Endothelial cell of hepatic sinusoid (primary cell): ENCODE results near the gene RNASE13.

Experiments
- in situ Hi-C: cut with HindIII; loops from 2 replicates; pipeline ENCODE4 v1.10.0; 2017; ENCODE audit warnings: low sequenced_read_pairs

RNASE13 gene

DNA sequence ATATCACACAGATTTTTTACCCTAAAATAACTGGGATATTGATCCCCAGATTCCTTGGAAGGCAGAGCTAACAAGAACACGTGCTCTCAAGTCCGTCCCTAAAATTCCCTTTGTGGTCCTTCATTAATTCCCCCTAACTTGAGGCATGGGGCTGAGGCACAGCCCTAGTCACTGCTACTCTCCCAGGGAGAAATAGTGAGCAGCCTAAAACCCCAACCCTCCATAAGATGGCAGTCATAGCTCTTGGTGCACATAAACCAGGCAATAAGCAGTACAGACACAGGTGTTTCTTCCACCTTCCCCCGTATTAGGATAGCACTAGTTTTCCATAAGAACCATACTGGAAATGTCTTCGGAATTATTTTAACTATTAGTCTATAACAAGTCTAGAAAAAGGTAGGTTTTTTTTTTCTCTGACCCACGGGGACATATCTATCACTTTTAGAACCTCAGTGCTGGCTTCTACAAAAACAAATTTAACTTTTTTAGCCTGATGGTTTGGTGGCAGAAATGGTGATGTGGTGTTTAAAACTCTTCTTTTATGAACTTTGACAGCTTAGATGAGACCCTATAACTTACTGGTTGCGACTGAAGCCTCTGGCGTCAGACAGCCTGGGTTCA lies 32.4 kb upstream of the RNASE13 start:
- in situ Hi-C loops = no loop called here

DNA sequence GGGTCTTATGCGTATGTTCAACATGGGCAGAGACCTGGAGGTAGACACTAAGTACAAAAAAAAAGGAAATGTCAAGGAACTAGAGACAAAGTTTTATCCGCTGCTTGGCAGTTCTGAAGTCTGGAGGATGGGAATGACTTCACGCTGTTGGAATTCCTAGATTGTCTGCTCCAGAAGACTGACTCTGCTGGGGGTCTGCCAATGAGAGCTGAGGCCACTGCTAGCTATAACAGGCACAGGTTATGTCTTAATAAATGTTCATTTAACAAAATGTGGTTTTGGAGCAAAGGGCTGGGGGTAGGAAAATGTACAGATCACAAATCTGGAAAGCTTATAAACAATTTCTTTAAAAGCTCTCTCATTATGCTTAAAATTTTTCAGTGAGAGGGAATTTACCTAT lies 28.9 kb upstream of the RNASE13 start:
- in situ Hi-C loops = loop anchor here (5.0 kb wide), 1 partner anchor 41 kb away; no protein-coding TSS in a partner anchor

DNA sequence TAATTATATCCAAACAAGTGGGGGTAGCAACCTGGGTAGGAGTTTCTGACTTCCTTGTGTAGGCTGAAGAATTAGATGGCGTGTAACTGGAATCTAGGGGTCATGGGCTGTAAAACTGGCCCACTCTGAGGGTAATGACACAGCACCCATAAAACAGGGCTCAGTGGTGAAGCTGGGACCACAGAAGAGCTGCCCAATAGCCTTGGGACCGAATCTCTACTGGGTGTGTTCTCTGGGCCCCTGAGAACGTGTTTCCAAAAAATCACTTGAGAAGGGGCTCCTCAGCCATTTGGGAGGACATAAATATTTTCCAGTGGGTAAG lies 26.7 kb upstream of the RNASE13 start:
- in situ Hi-C loops = loop anchor here (5.0 kb wide), 1 partner anchor 39 kb away; no protein-coding TSS in a partner anchor

DNA sequence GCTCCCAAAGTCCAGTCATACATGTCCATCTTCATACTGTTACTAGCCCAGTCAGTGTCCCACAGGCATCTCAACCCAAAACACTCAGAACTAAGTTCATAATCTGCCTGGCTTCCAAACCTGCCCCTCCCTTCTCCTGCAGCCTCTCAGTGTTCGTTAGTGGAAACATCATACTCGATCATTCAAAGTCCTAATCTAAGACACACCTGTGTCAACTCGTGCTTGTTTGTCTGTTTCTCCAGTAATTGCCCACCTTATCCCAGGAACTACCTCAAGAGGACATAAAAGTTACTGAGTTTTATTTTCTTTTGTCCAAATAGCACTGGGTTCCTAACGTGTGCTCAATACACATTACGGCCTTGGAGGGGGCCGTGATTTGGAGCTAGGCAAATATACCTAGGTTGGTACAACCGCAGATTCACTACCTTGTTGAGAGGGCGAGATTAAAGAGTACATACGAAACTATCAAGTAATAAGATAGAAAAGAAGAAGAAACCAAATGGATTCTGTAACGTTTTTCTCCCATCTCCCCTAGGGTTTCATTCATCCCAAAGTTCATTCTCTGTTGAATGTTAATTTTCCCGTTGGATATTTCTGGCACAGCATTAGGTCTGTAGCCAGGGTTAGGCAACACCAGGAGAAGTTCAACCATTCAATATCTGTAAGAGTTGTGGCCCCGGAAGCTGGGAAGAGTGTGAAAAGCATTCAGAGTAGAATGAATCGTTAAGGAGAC lies 26.2 kb upstream of the RNASE13 start:
- in situ Hi-C loops = loop anchor here (5.0 kb wide), 1 partner anchor 38 kb away; no protein-coding TSS in a partner anchor

DNA sequence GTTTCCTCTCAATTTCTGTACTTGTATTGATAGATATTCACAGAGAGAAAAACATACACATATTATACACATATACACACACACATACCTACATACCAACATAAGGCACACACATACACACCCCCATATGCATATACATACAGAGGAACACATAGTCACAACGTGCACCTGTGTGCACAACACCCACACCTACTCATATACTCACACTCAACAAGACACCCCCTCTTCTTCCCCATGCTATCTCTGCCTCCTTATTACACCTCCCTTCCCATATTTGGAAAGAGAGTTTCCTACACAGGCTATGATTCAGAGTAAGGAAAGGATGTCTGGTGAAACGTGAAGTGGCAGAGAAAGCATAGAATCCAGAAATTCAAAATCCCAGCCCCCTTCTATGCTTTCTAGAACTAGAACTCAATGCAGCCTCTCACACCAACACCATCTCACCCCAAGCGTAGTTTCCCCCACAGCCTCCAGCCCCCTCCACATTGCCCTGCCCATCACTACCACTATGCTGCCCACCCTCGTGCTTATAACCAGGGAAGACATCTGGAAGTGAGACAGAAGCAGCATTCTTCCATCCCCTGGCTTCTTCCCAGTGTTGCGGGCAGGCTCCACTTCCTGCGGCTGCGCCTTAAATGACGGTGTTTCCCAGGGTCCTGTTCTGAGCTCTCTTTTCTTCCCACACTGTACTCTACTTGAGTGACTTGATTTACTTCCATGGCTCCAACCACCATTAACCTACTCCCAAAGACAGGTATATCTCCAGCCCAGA lies 25.4 kb upstream of the RNASE13 start:
- in situ Hi-C loops = loop anchor here (5.0 kb wide), 1 partner anchor 38 kb away; no protein-coding TSS in a partner anchor

DNA sequence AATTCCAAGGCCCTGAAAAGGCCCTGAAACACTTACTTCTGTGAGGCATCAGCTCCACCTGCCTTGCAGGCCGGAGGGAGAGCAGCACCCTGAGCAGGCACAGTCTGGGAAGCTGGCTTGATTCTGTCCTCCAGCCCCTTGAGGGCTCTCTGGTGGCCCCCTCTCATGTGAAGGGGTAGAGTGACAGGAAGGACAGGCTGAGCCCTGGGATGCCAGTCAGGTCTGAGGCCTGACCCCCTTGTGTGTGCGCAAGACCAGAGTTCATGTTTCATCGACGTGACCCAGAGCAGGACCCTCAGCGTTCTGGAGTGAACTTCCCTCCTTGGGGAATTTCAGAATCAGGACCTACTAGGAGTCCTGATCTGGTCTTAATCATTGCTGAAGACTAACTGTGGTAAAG lies 24.3 kb upstream of the RNASE13 start:
- in situ Hi-C loops = no loop called here

DNA sequence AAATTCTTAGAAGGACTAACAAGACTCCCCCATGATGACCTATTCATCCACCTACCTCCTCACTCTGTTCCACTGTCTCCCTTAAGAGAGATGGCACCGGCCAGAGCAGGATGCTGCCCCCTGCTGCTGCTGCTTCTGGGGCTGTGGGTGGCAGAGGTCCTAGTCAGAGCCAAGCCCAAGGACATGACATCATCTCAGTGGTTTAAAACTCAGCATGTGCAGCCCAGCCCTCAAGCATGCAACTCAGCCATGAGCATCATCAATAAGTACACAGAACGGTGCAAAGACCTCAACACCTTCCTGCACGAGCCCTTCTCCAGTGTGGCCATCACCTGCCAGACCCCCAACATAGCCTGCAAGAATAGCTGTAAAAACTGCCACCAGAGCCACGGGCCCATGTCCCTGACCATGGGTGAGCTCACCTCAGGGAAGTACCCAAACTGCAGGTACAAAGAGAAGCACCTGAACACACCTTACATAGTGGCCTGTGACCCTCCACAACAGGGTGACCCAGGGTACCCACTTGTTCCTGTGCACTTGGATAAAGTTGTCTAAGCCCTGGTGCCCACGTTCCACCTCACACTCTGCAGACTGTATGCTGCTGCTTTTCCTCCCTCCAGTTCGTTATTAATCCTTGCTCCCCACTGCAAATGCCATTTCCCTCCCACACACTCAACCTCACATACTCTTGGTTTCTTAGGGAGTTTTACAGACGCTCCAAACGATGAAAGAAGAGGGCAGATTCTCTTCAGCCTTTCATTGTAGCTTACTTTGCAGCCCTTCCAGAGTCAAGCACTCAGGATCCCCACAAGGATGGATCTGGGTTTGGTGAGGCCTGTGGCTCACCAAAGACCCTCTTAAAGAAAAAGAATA lies 23.4 kb upstream of the RNASE13 start, which contains the start of gene RNASE8:
RNASE8 (plus strand) TSS at position 20 of the 873 bp plus-strand sequence; CDS start at position 91, 71 bp downstream.
- in situ Hi-C loops = no loop called here

DNA sequence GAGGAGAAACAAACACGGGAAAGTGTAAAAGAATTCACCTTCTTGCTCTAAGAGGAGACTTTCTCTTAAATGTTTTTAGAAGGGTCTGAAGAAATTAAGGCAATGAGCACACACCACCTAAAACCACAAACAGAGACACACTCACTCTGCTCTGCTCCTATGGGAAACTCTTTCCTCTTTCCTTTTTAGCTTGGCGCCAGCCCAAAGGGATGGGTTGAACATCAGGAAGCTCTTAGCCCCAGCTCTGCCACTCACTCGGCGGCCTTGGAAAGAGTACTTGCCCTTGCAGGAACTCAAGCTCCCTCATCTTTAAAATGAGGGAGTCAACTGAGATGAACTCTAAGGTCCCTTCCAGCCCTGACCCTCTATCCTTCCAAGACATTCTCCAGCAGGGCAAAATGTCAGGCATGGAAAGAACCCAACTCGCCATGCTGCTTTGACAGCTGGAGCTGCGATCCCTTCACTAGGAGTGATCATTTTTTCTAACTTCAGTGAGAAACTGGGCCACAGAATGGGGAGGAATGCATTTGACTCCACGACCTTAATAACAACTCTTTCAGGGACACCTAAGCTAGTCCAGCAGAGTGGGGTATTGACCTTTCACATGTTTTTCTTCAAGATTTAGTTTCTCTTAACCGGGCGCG lies 22.0 kb upstream of the RNASE13 start:
- in situ Hi-C loops = no loop called here

DNA sequence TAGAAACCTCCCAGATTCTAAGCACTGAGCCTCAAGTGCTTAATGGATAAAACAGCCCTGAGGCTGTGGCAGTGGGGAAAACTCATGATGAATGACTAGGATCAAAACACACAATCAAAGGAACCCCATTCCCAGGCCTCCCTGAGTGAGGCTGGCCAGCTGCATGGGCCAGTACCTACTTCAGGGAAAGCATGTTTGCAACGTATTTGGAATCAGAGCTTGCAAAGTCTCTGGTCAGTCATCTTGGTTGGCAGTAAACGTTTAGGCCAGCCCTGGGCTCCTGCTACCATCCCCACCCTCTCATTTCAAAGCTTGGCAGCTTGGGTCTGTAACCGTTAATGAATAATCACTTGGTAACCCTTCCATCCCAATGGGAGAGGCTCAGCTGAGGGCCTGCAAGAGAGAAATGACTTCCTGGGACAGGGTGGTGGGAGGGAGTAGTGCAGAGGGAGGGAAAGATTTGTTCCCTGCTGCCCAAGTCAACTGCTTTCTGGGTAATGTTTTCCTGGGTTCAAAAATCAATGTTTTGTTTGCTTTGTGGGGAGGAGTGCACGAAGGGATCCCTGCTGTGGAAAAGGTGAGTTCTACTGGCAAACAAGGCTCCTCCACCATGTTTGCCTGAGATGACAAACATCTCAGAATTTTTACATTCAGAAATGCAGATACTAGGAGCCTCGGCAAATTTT lies 21.0 kb upstream of the RNASE13 start:
- in situ Hi-C loops = no loop called here

DNA sequence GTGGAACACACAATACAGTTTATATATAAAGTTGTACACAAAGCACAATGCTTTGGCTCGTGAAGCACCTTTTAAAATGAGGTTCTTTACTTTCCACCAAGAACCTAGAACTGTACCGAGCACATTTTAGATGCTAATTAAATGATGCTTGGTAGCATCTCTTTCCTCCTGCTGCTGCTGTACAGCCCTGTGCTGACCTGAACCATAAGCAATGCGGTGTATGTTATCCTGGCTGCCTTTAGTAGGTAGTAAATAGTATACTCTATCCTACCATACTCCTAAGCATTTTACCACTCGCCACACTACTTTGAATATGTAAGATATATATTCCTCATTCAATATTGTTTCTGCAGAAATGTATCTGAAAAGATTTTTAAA lies 20.1 kb upstream of the RNASE13 start:
- in situ Hi-C loops = no loop called here

DNA sequence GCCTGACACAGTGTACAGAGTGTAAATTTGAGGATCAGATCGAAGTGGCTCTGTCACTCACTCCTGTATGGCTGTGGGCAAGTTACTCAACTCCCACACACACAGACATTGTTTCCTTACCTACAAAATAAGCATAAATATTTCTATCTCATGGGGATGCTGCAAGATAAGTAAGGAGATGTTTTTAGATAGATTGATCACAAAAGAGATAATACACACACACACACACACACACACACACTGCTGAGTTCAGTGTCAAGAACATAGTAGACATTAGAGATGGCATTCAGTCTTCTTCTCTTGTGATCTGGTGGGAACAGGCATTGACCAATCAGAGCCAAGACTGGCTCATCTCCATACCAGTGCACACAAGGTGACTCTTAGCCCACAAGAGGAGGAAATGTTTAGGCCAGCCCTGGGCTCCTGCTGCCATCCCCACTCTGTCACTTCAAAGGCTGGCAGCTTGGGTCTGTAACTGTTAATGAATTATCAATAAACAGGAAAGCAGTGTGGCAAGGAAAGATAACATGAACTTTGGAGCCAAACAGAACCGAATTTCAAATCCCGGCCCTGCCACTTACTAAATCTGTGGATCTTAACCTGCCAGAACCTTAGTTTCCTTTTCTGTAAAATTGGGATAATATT lies 19.6 kb upstream of the RNASE13 start:
- in situ Hi-C loops = no loop called here

DNA sequence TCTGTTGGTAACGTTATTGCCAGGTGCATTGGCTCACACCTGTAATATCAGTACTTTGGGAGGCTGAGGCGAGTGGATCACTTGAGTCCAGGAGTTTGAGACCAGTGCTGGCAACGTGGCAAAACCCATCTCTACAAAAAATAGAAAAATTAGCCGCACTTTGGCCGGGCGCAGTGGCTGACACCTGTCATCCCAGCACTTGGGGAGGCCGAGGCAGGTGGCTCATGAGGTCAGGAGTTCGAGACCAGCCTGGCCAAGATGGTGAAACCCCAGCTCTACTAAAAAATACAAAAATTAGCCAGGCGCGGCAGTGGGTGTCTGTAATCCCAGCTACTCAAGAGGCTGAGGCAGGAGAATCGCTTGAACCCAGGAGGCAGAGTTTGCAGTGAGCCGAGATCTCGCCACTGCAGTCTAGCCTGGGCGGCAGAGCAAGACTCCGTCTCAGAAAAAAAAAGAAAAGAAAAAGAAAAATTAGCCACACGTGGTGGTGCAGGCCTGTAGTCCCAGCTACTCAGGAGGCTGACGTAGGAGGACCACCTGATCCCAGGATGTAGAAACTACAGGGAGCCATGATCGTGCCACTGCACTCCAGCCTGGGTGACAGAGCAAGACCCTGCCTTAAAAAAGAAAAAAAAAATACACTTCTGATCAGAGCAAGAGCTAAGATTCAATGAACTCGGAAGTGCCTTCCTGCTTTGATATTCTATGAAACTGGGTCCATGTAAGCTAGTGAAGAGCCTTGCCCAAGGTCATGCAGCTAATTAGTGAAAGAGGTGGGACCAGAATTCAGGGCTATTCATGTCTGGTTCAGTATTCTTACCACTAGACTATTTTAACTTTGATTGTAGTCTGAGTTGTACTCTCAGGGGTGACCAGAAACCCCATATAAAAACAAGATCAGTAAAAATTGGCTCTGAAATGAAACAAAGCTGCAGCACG lies 18.8 kb upstream of the RNASE13 start:
- in situ Hi-C loops = no loop called here

DNA sequence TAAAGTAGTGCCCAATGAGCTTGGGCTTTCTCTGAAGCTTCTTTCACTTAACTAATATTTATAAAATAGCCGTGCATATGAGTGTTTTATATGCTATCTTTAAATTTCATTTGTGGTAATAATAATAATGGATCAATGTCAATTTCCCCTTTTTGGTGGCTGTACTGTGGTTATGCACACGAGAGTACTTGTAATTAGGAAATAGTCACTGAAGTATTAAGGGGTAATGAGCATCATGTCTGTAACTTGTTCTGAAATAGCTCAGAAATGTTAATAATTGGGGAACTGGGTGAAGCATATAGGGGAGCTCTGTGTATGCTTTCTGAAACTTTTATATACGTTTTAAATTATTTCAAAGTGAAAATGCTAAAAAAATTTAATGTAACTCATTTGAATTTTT lies 16.0 kb upstream of the RNASE13 start:
- in situ Hi-C loops = no loop called here

DNA sequence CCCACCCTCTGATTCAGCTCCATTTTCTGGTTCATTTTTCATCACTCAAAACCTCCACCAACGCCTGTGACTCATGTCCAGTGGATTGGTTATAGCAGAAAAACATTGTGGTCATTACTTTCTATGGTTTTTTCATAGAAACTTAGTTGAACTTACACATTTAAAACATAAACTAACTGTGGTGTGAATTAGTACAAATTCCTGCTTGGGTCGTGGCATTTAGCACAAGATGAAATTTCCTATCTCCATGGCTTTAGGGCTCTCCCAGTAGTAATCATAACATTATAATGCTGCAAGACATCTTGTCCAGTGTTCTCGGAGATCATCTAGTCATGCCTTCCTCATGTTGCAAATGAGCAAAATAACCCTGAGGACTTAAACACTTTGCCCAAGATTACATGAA lies 14.7 kb upstream of the RNASE13 start:
- in situ Hi-C loops = no loop called here

DNA sequence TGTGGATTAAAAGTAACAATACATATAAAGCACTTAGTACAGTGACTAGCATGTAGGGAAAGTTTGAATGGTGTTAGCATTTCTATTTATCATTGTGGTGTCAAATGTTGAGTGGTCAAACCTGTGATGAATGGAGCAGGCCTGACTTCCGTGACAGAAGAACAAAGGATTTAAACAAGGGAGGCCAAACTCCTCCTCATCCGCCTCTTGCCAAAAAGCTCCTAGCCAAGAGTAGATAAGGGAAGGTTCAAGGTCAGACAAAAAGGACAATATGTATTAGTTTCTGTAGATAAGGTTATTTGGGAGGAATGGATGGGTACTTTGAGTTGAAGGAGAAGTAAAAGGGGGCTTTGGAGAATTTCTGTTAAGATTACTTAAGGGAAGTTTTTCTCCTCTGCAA lies 14.0 kb upstream of the RNASE13 start:
- in situ Hi-C loops = no loop called here

DNA sequence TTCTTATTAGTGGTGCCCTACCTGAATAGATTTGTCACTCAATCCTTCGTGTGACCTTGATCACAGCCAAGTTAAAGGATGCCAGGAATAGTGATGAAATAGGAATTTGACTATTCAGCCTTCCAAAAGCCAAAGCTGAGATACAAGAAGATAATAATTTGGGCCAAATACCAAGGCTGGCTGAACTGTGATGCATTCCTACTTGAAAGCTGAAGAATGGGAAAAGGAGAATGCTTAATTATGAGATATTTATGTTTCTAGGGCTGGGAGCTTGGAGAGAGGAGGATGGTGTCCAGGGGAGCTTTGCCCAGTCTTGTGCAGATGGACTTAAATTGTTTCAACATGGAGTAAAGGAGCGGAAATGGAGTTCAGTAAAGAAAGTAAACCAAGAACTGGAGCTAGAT lies 12.8 kb upstream of the RNASE13 start:
- in situ Hi-C loops = no loop called here

DNA sequence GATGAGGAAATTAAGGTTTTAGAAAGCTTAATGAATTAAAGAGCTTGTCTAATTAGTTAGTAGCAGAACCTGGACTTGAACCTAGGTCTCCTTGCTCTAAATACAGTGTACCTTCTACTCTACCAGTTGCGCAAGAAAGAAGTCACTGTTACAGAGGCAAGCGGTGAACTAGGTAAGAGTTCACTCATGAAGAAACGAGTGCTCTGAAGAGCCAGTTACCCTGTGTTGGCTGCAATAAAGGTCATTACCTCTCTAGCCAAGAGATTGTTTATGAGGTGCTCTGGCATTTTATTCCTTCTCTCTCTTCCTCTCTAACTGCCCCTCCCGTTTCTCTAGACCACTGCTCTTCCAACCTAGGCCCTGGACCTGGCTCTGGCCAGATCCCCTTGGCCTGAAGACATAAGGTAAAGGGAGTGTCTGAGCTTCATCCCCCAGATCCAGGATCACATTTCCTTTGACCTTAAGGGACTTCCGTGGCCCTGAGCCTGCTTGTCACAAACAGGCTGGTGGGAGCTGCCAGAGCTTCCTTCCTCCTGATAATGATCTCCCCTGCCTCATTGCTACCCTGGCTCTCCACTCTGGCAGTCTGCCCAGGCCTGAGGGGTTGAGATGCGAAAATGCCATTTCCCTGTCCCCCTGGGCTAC lies 9.5 kb upstream of the RNASE13 start:
- in situ Hi-C loops = loop anchor here (5.0 kb wide), 1 partner anchor 63 kb away; no protein-coding TSS in a partner anchor
